HG03159 (cell line): Measurements from ENCODE around the gene TM4SF4.

Experiments
- ATAC-seq: cut with Tn5 transposase; IDR thresholded peaks from one replicate; pipeline ENCODE4 v1.9.1; 2021; ENCODE audit warnings: mild to moderate bottlenecking, moderate library complexity; ENCODE audit not compliant: unreplicated experiment

Gene TM4SF4

GRCh38 chr3:149542375-149543312 lies 68.1 kb downstream of the TM4SF4 start:
- ATAC-seq = no peak

GRCh38 chr3:149545049-149545448 lies 70.6 kb downstream of the TM4SF4 start:
- no peak for ATAC-seq

- no peak for ATAC-seq
These were observed 72.9 kb downstream of the TM4SF4 start for GRCh38 chr3:149547413-149547812.

DNA sequence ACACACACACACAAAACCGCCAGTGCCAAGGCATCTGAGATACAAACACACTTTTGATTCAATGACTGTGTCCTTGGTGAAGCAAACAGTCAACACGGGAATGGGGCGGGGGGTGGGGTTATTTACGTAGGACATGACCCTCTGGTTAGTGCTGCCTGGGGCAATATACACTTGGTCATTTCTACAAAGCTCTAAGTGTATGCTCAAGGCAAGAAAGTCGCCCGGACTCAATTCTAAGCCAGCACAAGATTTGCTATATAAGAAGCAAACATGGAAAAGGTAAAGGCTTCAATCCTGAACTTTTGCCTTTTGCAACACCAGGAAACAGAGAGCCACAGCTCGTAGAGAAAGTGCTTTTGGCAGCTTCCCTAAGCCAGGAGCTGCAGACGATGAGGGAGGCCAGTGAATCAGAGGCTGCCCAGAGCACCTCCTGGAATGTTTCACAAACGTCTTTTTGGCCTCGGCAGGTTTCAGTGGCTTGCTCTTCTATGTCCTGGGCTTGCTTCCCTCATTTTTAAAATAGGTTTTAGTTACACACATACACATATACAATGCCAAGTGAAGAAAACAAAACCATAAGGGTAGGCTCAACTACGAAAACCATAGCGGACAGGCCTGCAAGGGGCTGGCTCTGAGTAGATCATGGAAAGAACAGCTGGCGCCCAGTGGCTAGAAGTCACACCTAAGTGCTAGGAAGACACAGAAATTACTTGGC lies 73.6 kb downstream of the TM4SF4 start:
- ATAC-seq = no peak

DNA sequence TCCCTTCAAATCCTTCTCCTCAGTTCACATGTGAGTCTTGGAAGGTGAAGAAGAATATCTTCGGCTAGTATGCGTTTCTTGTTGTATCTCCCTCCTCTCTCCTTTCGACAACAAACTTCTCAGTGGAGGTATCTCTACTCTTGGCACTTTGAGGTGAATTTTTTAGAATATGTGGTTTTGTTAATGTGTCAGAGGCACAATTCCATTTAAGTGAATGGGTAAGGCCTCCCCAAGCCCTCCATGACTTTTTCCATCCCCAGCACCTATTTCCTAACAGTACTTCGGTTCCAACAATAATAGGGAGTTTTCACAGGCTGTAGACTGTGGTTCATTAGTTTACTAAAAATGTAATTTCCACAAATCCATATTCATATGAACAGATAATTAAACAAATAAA lies 74.2 kb downstream of the TM4SF4 start:
- ATAC-seq = no peak

DNA sequence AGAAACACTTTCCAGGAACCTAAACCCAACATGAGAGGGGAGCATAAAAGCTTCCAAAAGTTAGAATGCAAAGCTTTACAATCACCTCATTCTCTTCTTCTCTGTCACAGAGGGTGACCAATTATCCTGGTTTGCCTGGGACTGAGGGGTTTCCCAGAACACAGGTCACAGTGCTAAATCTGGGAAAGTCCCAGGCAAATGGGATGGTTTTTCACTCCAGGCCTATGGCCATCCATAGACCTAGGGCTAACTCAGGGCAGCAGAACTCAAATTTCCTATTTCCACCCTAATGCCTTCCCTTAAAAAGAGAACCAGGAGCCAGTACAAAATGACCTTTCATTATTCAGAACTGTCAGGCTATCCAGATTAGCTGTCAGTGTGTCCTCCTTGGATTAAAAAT lies 77.0 kb downstream of the TM4SF4 start:
- no peak for ATAC-seq

- ATAC-seq = no peak
These were observed 78.2 kb downstream of the TM4SF4 start for GRCh38 chr3:149552700-149553099.
